IPS-11a (cell line): ENCODE measurements around the gene MTCL1.

Source experiments
- H3K4me3 ChIP-seq: one replicate; pipeline ENCODE4 v1.5.1; 2013; ENCODE audit warnings: low read depth, low read length, control low read depth

The MTCL1 gene

GRCh38 chr18:8686611-8687010 lies 18.7 kb upstream of the MTCL1 start:
- H3K4me3 ChIP-seq: no peak overlapping the region

- H3K4me3 ChIP-seq: no peak overlapping the region
These were observed 17.0 kb upstream of the MTCL1 start for GRCh38 chr18:8688216-8688800.

- H3K4me3 ChIP-seq: no peak overlapping the region
These were observed 16.5 kb upstream of the MTCL1 start for GRCh38 chr18:8688816-8689215.

- no peak overlapping the region for H3K4me3 ChIP-seq
These were observed 15.8 kb upstream of the MTCL1 start for GRCh38 chr18:8689517-8689916.

GRCh38 chr18:8694891-8695290 lies 10.5 kb upstream of the MTCL1 start:
- no peak overlapping the region for H3K4me3 ChIP-seq

GRCh38 chr18:8695932-8696517 lies 9.3 kb upstream of the MTCL1 start:
- H3K4me3 ChIP-seq: no peak overlapping the region

GRCh38 chr18:8696749-8697211 lies 8.6 kb upstream of the MTCL1 start:
- H3K4me3 ChIP-seq: no peak overlapping the region

GRCh38 chr18:8699126-8699525 lies 6.2 kb upstream of the MTCL1 start:
- no peak overlapping the region for H3K4me3 ChIP-seq

- H3K4me3 ChIP-seq: no peak overlapping the region
These were observed 5.4 kb upstream of the MTCL1 start for GRCh38 chr18:8699948-8700347.

- H3K4me3 ChIP-seq: no peak overlapping the region
These were observed 3.7 kb upstream of the MTCL1 start for GRCh38 chr18:8701546-8702118.

GRCh38 chr18:8702668-8703067 lies 2.7 kb upstream of the MTCL1 start:
- H3K4me3 ChIP-seq: no peak overlapping the region

- no peak overlapping the region for H3K4me3 ChIP-seq
These were observed 2.2 kb upstream of the MTCL1 start for GRCh38 chr18:8703092-8703709.

- no peak overlapping the region for H3K4me3 ChIP-seq
These were observed 1.5 kb upstream of the MTCL1 start for GRCh38 chr18:8703781-8704301.

GRCh38 chr18:8704361-8705237 lies 757 bp upstream of the MTCL1 start:
- H3K4me3 ChIP-seq: peak overlapping the region; percentile 59

GRCh38 chr18:8705961-8706790 lies 820 bp downstream of the MTCL1 start:
- H3K4me3 ChIP-seq: peak overlapping the region; percentile 65

- peak overlapping the region; percentile 65 for H3K4me3 ChIP-seq
These were observed 1.6 kb downstream of the MTCL1 start for GRCh38 chr18:8706791-8707555.

- H3K4me3 ChIP-seq: peak overlapping the region; percentile 65
These were observed 2.4 kb downstream of the MTCL1 start for GRCh38 chr18:8707556-8708300.

- H3K4me3 ChIP-seq: no peak overlapping the region
These were observed 3.3 kb downstream of the MTCL1 start for GRCh38 chr18:8708670-8709069.
